GM21619 (cell line): ENCODE results near the gene EFNA4.

ENCODE experiments used
- ATAC-seq: cut with Tn5 transposase; IDR thresholded peaks from one replicate; pipeline ENCODE4 v1.9.1; 2021; ENCODE audit not compliant: unreplicated experiment

The EFNA4 gene

GRCh38 chr1:155063550-155064110 lies at the start of gene EFNA4:
EFNA4 (plus strand) TSS chr1:155063740; CDS start chr1:155063824, 84 bp downstream.
- peak; percentile 64 for ATAC-seq

GRCh38 chr1:155014709-155015508 lies 48.6 kb upstream of the EFNA4 start:
- no peak for ATAC-seq

- ATAC-seq, result no peak
Measured at GRCh38 chr1:155015527-155016230, 47.9 kb upstream of the EFNA4 start.

- no peak for ATAC-seq
Measured at GRCh38 chr1:155016231-155016831, 47.2 kb upstream of the EFNA4 start.

GRCh38 chr1:155017041-155017945 lies 46.2 kb upstream of the EFNA4 start:
- ATAC-seq, result peak; percentile 74

GRCh38 chr1:155017946-155018316 lies 45.6 kb upstream of the EFNA4 start:
- no peak for ATAC-seq

GRCh38 chr1:155018617-155019348 lies 44.8 kb upstream of the EFNA4 start:
- ATAC-seq, result no peak

GRCh38 chr1:155019377-155020245 lies 43.9 kb upstream of the EFNA4 start:
- no peak for ATAC-seq

- ATAC-seq, result no peak
Measured at GRCh38 chr1:155022136-155022926, 41.2 kb upstream of the EFNA4 start.

- no peak for ATAC-seq
Measured at GRCh38 chr1:155022927-155023236, 40.7 kb upstream of the EFNA4 start.

GRCh38 chr1:155023627-155024026 lies 39.9 kb upstream of the EFNA4 start:
- no peak for ATAC-seq

GRCh38 chr1:155024315-155024714 lies 39.2 kb upstream of the EFNA4 start:
- ATAC-seq, result no peak

GRCh38 chr1:155026154-155026553 lies 37.4 kb upstream of the EFNA4 start:
- no peak for ATAC-seq

- ATAC-seq, result no peak
Measured at GRCh38 chr1:155026588-155026987, 37.0 kb upstream of the EFNA4 start.

GRCh38 chr1:155029513-155030242 lies 33.9 kb upstream of the EFNA4 start:
- no peak for ATAC-seq

GRCh38 chr1:155030243-155030795 lies 33.2 kb upstream of the EFNA4 start:
- ATAC-seq, result no peak

- no peak for ATAC-seq
Measured at GRCh38 chr1:155030899-155031298, 32.6 kb upstream of the EFNA4 start.
